Measurements from ENCODE around the gene METAP1D. TPM values are rescaled to one million over a fixed set of nuclear protein-coding genes. Genes with fewer than 3 reads are reported as not detected.
"Not testable (repeated sequence)": the region's sequence is repeated elsewhere in the genome, so short reads cannot be mapped to it uniquely, and the experiment has no call there.

Gene METAP1D
- total RNA-seq, 2 donors from 2014 or later, result 4.2 to 4.4 TPM

- no peak for ATAC-seq
- intact Hi-C loops (cut with DNase I, micrococcal nuclease), result no loop called here
- DNase-seq, result no peak
These were observed 108.2 kb downstream of the METAP1D start for GRCh38 chr2:172107690-172108586.

GRCh38 chr2:172108587-172108930 is 108.8 kb downstream of the METAP1D start:
- intact Hi-C loops (cut with DNase I, micrococcal nuclease), result no loop called here
- DNase-seq, result no peak

DNA sequence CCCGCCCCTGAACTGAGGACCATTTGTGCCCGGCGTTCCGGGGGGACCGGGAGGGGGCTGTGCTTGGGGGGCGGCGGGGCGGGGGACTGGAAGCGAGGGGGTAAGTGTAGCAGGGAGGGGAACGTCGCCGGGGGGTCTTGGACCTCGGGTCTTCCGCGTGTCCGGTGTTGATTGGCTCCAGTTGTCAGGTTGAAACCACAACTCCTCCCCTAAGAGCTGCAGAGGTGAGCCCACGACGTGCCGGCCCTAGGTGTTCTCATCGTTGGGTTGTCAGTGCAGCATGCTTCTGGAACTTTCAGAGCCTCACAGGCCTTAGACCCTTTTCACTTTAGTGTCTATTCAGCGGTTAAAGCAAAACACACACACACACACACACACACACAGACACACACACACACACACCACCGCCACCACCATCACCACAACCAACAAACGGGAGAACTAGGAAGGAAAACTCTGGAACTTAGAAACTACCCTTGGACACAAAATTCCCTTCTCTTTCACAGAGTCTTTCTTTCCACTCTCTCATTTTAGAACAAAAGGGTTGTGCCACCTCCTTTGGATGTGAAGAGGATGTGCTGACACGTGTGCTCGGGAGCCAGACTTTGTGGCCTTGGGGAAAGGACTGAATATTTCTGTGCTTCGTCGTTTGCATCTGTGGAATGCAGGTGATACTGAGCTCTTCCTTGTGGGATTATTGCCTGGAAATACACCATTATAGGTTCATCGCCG is 109.7 kb downstream of the METAP1D start:
- DNase-seq, result no peak
- ATAC-seq, result no peak
- intact Hi-C loops (cut with DNase I, micrococcal nuclease), result no loop called here

More at GRCh38 chr2:172108587-172108930, 108.8 kb downstream of the METAP1D start:
- ATAC-seq, result no peak

- no peak for DNase-seq
- peak; percentile 38 for ATAC-seq
- intact Hi-C loops (cut with DNase I, micrococcal nuclease), result loop anchor here in 1 of 2 donors (10.0 kb wide), 1 partner anchor 515 kb away; no protein-coding TSS in a partner anchor
These were observed 110.4 kb downstream of the METAP1D start for GRCh38 chr2:172109988-172110811.

DNA sequence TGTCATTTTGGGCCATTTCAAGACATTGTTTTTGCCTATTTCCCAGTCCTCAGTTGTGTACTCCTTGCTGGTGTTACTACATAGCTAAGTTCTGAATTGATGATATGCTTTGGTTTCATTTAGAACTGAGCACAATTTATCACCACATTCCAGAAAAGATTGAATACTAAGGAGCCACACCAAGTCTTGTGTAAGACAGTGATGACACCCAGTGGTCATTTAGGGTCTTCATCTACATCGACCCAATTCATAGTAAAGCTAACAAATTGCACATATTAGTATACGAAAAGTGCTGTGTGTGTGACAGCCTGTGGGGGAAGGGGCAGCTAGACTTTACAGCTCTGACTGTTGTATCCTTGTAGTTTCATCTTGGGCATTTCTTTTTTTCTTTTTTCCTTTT is 113.9 kb downstream of the METAP1D start:
- intact Hi-C loops (cut with DNase I, micrococcal nuclease), result loop anchor here in 1 of 2 donors (10.0 kb wide), 1 partner anchor 519 kb away; no protein-coding TSS in a partner anchor
- ATAC-seq, result no peak
- no peak for DNase-seq

- not testable (repeated sequence) for ATAC-seq, DNase-seq
- intact Hi-C loops (cut with DNase I, micrococcal nuclease), result loop anchor here in 1 of 2 donors (10.0 kb wide), 1 partner anchor 519 kb away; no protein-coding TSS in a partner anchor
These were observed 114.4 kb downstream of the METAP1D start for GRCh38 chr2:172114176-172114575.

- ATAC-seq (no peak), DNase-seq (no peak)
- intact Hi-C loops (cut with DNase I, micrococcal nuclease), result loop anchor here in 1 of 2 donors (10.0 kb wide), 1 partner anchor 520 kb away; no protein-coding TSS in a partner anchor
These were observed 114.8 kb downstream of the METAP1D start for GRCh38 chr2:172114579-172114978.

DNA sequence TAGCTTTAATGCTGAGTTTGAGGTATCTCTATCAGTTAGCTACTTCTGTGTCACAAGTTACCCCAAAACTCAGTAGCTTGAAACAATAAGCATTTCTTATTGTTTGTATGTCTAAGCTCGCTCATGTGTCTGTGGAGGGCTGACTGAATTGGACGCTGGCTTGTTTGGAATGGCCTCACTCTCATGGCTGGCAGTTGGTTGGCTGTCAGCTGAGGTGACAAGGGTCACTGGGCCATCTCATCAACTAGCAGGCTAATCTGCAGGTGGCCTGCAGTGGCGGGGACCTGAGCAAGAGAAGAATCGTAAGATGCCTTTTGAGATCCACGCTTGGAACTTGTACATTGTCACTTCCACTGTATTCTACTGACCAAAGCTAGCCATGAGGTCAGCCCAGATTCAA is 116.4 kb downstream of the METAP1D start:
- ATAC-seq, result no peak
- no peak for DNase-seq

DNA sequence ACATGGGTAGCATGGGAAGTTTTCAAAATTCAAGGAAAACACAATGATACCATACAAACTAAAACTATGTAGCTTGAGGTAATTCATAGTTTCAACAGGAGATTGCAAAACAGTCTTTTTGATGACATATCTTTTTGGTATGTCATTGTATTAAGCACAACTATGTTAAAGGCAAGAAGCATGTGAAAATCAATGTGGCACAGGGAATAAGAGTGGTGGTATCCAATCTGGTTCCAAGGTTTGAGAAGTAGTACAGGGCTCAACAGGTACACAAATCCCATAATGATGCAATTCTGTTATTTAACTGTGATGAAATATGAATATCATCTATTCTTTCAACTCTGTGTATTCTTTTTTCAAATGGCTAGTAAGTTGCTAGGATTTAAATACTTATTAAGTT is 119.3 kb downstream of the METAP1D start:
- intact Hi-C loops (cut with DNase I, micrococcal nuclease), result loop anchor here in 1 of 2 donors (10.0 kb wide), 1 partner anchor 524 kb away; no protein-coding TSS in a partner anchor
- no peak for ATAC-seq
- DNase-seq, result no peak

More for the DNA sequence above, 116.4 kb downstream of the METAP1D start:
- intact Hi-C loops (cut with DNase I, micrococcal nuclease), result loop anchor here in 1 of 2 donors (10.0 kb wide), 1 partner anchor 521 kb away; no protein-coding TSS in a partner anchor

GRCh38 chr2:172120118-172120517 is 120.4 kb downstream of the METAP1D start:
- no peak for DNase-seq
- intact Hi-C loops (cut with DNase I, micrococcal nuclease), result no loop called here
- ATAC-seq, result no peak

DNA sequence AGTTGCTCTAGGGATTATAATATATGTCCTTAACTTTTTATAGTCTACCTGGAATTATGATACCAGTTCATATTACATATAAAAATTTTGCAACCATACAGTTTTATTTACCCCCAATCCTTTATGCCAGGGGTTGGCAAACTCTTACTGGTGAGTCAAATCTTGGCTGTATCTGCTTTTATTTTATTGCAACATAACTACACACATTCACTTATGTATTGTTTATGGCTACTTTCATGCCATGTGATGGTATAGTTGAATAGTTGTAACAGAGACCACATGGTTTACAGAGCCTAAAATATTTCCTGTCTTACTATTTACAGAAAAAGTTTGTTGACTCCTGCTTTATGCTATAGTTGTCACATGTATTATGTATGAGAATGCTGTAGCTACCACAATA is 128.7 kb downstream of the METAP1D start:
- ATAC-seq, result peak; percentile 94
- intact Hi-C loops (cut with DNase I, micrococcal nuclease), result no loop called here
- no peak for DNase-seq

- DNase-seq, result no peak
- intact Hi-C loops (cut with DNase I, micrococcal nuclease), result no loop called here
- no peak for ATAC-seq
These were observed 129.7 kb downstream of the METAP1D start for GRCh38 chr2:172129404-172129803.

Other genes starting within 250 kb of the METAP1D start
- 10 to 100 TPM; 17.9 to 22.4 TPM for gene SLC25A12, start 105.7 kb upstream of the METAP1D start, total RNA-seq
- 10 to 100 TPM; 24.8 to 26.1 TPM for gene HAT1, start 77.5 kb upstream of the METAP1D start, total RNA-seq
- gene DLX1, start 85.6 kb downstream of the METAP1D start, total RNA-seq, result under 1 TPM in 1 of 2 donors, not detected in 1; 0.17 TPM
- under 1 TPM in 1 of 2 donors, not detected in 1; 0.11 TPM for gene DLX2, start 102.9 kb downstream of the METAP1D start, total RNA-seq

All from left colon (tissue), 2 donors.